MM.1S (cell line): Measurements from ENCODE around the gene GRWD1.

ENCODE experiments used
- CTCF ChIP-seq: fragments of 300-600 bp; sonication (generic); IDR thresholded peaks from 2 replicates; pipeline ENCODE4 v1.5.1; 2016; ENCODE audit warnings: antibody characterized with exemption, low read length, mixed read lengths
- EZH2 ChIP-seq: fragments of 300-600 bp; sonication (generic); optimal IDR thresholded peaks from 2 replicates; pipeline ENCODE3; 2017; ENCODE audit warnings: low read depth, mild to moderate bottlenecking, antibody characterized with exemption, low read length, mixed read lengths
- EZH2phosphoT487 ChIP-seq: fragments of 300-600 bp; sonication (generic); IDR thresholded peaks from 2 replicates; pipeline ENCODE4 v1.6.1; 2018; ENCODE audit warnings: antibody characterized with exemption, low read length

- TF ChIP-seq CTCF (no peak), EZH2 (no peak), EZH2phosphoT487 (no peak)
Measured at GRCh38 chr19:48396824-48397176, 49.0 kb upstream of the GRWD1 start.
